ENCODE data around the gene AFAP1L2. TPM values are rescaled to one million over a fixed set of nuclear protein-coding genes. Genes with fewer than 3 reads are reported as not detected.
A peak's percentile ranks its signal among the peaks of the same experiment; 100 is the strongest.

Gene AFAP1L2
- total RNA-seq, 1 experiment from 2014 or later, result 170 TPM

GRCh38 chr10:114271075-114271778, 133.1 kb downstream of the AFAP1L2 start:
- TF ChIP-seq POLR2AphosphoS5 (IDR thresholded peaks at IDR 0.05; ENCODE audit: low read depth, low read length) (no peak), SIN3A (IDR thresholded peaks at IDR 0.05; ENCODE audit: borderline replicate concordance, insufficient read depth, low read depth, low read length) (no peak), REST (IDR thresholded peaks at IDR 0.05; ENCODE audit: insufficient read depth in 1 of 2, low read depth in 2 of 2, low read length in 1 of 2) (no peak), TCF7L2 (IDR thresholded peaks at IDR 0.05; ENCODE audit: low read depth, low read length) (no peak)
- TF ChIP-seq, protein P1, sequence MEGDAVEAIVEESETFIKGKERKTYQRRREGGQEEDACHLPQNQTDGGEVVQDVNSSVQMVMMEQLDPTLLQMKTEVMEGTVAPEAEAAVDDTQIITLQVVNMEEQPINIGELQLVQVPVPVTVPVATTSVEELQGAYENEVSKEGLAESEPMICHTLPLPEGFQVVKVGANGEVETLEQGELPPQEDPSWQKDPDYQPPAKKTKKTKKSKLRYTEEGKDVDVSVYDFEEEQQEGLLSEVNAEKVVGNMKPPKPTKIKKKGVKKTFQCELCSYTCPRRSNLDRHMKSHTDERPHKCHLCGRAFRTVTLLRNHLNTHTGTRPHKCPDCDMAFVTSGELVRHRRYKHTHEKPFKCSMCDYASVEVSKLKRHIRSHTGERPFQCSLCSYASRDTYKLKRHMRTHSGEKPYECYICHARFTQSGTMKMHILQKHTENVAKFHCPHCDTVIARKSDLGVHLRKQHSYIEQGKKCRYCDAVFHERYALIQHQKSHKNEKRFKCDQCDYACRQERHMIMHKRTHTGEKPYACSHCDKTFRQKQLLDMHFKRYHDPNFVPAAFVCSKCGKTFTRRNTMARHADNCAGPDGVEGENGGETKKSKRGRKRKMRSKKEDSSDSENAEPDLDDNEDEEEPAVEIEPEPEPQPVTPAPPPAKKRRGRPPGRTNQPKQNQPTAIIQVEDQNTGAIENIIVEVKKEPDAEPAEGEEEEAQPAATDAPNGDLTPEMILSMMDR (IDR thresholded peaks at IDR 0.05), result no peak
- intact Hi-C loops (cut with micrococcal nuclease; ENCODE audit: unreplicated experiment), result no loop called here
- DNase-seq (ENCODE audit: low read depth, low spot score) (no peak), ATAC-seq (peak; percentile 35; the same call in 1 of the 2 replicates)
- Histone ChIP-seq H3K4me1 (ENCODE audit: control insufficient read depth, insufficient read depth, low read length) (peaks cover 10% of the 10 kb centered on the region), H3K27me3 (ENCODE audit: control insufficient read depth, insufficient read depth, low read length) (no peaks in the 10 kb centered on the region), H3K4me3 (ENCODE audit: low read depth in 2 of 2, low read length in 2 of 2) (no peak overlapping the region), H3K9me3 (ENCODE audit: control insufficient read depth, insufficient read depth, low read depth, low read length) (no peaks in the 10 kb centered on the region), H3K27ac (ENCODE audit: low read length) (no peak overlapping the region), H3K36me3 (ENCODE audit: control insufficient read depth, insufficient read depth, low read length) (no peaks in the 10 kb centered on the region)
- in situ Hi-C loops (cut with HindIII; ENCODE audit: low pct_unique_long_range_greater_than_20kb, low sequenced_read_pairs), result no loop called here
- ChIA-PET CTCF (no interaction called here), POLR2A (no interaction called here)
- no TSS peak for BruUV-seq (replicated peaks)

DNA sequence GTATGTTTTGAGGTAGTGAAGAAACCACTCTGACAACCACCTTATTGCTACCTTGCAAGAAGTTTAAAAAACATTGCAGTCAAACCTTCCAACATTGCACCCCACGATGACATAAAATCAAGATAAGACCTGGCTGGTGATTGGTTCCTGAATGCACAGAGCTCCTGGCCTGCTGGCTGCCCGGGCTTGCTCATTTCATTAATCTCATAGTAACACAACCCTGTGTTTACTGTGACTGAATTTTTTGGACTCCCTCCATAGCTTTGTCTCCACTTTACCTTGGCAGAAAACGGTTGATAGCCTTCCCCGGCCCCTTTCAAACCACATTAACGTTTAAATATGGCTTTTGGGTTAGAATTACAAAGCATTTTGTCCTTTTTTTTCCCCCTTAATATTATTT, 137.8 kb downstream of the AFAP1L2 start:
- DNase-seq (ENCODE audit: low read depth, low spot score), result no peak
- Histone ChIP-seq H3K27me3 (ENCODE audit: control insufficient read depth, insufficient read depth, low read length) (no peaks in the 10 kb centered on the region), H3K4me1 (ENCODE audit: control insufficient read depth, insufficient read depth, low read length) (peaks cover under 1% of the 10 kb centered on the region; the same call in 1 of the 2 replicates), H3K4me3 (ENCODE audit: low read depth in 2 of 2, low read length in 2 of 2) (no peak overlapping the region), H3K9me3 (ENCODE audit: control insufficient read depth, insufficient read depth, low read depth, low read length) (no peaks in the 10 kb centered on the region), H3K36me3 (ENCODE audit: control insufficient read depth, insufficient read depth, low read length) (no peaks in the 10 kb centered on the region), H3K27ac (ENCODE audit: low read length) (no peak overlapping the region)
- in situ Hi-C loops (cut with HindIII; ENCODE audit: low pct_unique_long_range_greater_than_20kb, low sequenced_read_pairs), result no loop called here
- ChIA-PET POLR2A (interaction anchor here (0.6 kb wide), 2 partner anchors 15 to 58 kb away, joined by 3 to 11 read pairs; no protein-coding TSS in a partner anchor), CTCF (no interaction called here)
- intact Hi-C loops (cut with micrococcal nuclease; ENCODE audit: unreplicated experiment), result no loop called here
- ATAC-seq, result peak; percentile 45; the same call in 1 of the 2 replicates
- TF ChIP-seq SIN3A (IDR thresholded peaks at IDR 0.05; ENCODE audit: borderline replicate concordance, insufficient read depth, low read depth, low read length), result no peak
- no peak for TF ChIP-seq POLR2AphosphoS5 (IDR thresholded peaks at IDR 0.05; ENCODE audit: low read depth, low read length)
- no peak for TF ChIP-seq REST (IDR thresholded peaks at IDR 0.05; ENCODE audit: insufficient read depth in 1 of 2, low read depth in 2 of 2, low read length in 1 of 2)
- TF ChIP-seq, protein P1 (IDR thresholded peaks at IDR 0.05), result no peak
- BruUV-seq (replicated peaks), result no TSS peak

Data from Panc1 (cell line).